Measurements from ENCODE around the gene PRKRA.

GRCh38 chr2:178426388-178426787, 24.6 kb downstream of the PRKRA start:
- TF ChIP-seq CTCF (IDR thresholded peaks at IDR 0.05), result no peak
- TF ChIP-seq EZH2 (IDR thresholded peaks at IDR 0.05; ENCODE audit: borderline replicate concordance, insufficient read depth, low read depth, low read length, poor library complexity, severe bottlenecking), result no peak

Measured in B cell (primary cell).